BE2C (cell line): ENCODE data around the gene KLF2.
"Not testable (repeated sequence)": the region's sequence is repeated elsewhere in the genome, so short reads cannot be mapped to it uniquely, and the experiment has no call there.

Experiments
- DNase-seq: peaks from one replicate; pipeline ENCODE4 v3.0.0-alpha.2; 2020
- H3K27me3 ChIP-seq: fragments of 250-450 bp; sonication (Bioruptor Pico); 2 replicates; pipeline ENCODE4 v1.5.1; 2020; ENCODE audit warnings: mild to moderate bottlenecking
- H3K36me3 ChIP-seq: fragments of 250-450 bp; sonication (Bioruptor Pico); 2 replicates; pipeline ENCODE4 v1.5.1; 2020; ENCODE audit warnings: mild to moderate bottlenecking
- H3K4me1 ChIP-seq: fragments of 250-450 bp; sonication (Bioruptor Pico); 2 replicates; pipeline ENCODE4 v1.5.1; 2020
- H3K4me3 ChIP-seq: 2 replicates; pipeline ENCODE4 v1.5.1; 2011; ENCODE audit warnings: low read depth, low read length
- H3K9me3 ChIP-seq: fragments of 250-450 bp; sonication (Bioruptor Pico); 2 replicates; pipeline ENCODE4 v1.5.1; 2020
- CTCF ChIP-seq: IDR thresholded peaks from 2 replicates; pipeline ENCODE4 v1.5.1; 2012; ENCODE audit warnings: mild to moderate bottlenecking, low read depth, low read length

The KLF2 gene

GRCh38 chr19:16340092-16340491 is 15.5 kb downstream of the KLF2 start:
- Histone ChIP-seq H3K9me3 (no peaks in the 10 kb centered on the region), H3K4me3 (no peak overlapping the region), H3K4me1 (no peaks in the 10 kb centered on the region), H3K27me3 (no peaks in the 10 kb centered on the region), H3K36me3 (no peaks in the 10 kb centered on the region)
- no peak for DNase-seq
- no peak for TF ChIP-seq CTCF

- Histone ChIP-seq H3K27me3 (no peaks in the 10 kb centered on the region), H3K9me3 (no peaks in the 10 kb centered on the region), H3K36me3 (no peaks in the 10 kb centered on the region), H3K4me3 (no peak overlapping the region), H3K4me1 (no peaks in the 10 kb centered on the region)
- no peak for TF ChIP-seq CTCF
- no peak for DNase-seq
These were observed 16.0 kb downstream of the KLF2 start for GRCh38 chr19:16340654-16341053.

GRCh38 chr19:16342002-16342715 is 17.5 kb downstream of the KLF2 start:
- DNase-seq, result no peak
- Histone ChIP-seq H3K9me3 (no peaks in the 10 kb centered on the region), H3K4me1 (no peaks in the 10 kb centered on the region), H3K36me3 (no peaks in the 10 kb centered on the region), H3K4me3 (no peak overlapping the region), H3K27me3 (no peaks in the 10 kb centered on the region)
- TF ChIP-seq CTCF, result no peak

- no peaks in the 10 kb centered on the region for H3K4me1 ChIP-seq
- H3K27me3 ChIP-seq, result no peaks in the 10 kb centered on the region
- H3K36me3 ChIP-seq, result no peaks in the 10 kb centered on the region
- H3K9me3 ChIP-seq, result no peaks in the 10 kb centered on the region
- no peak for TF ChIP-seq CTCF
- DNase-seq, result no peak
- no peak overlapping the region for H3K4me3 ChIP-seq
These were observed 18.5 kb downstream of the KLF2 start for GRCh38 chr19:16343156-16343555.

GRCh38 chr19:16345457-16345856 is 20.8 kb downstream of the KLF2 start:
- Histone ChIP-seq H3K4me1 (no peaks in the 10 kb centered on the region), H3K27me3 (no peaks in the 10 kb centered on the region), H3K36me3 (no peaks in the 10 kb centered on the region), H3K4me3 (no peak overlapping the region), H3K9me3 (no peaks in the 10 kb centered on the region)
- DNase-seq, result no peak
- TF ChIP-seq CTCF, result no peak

- not testable (repeated sequence) for DNase-seq, H3K4me1 ChIP-seq, H3K27me3 ChIP-seq, H3K4me3 ChIP-seq, H3K36me3 ChIP-seq, H3K9me3 ChIP-seq
These were observed 22.5 kb downstream of the KLF2 start for GRCh38 chr19:16347099-16347498.
